Measurements from ENCODE around the gene PIGU. TPM values are rescaled to one million over a fixed set of nuclear protein-coding genes. Genes with fewer than 3 reads are reported as not detected.

Gene PIGU
- total RNA-seq, 2 donors from 2014 or later, result 35.8 to 41.2 TPM

GRCh38 chr20:34543463-34544056 lies 133.3 kb downstream of the PIGU start:
- TF ChIP-seq CTCF (conservative IDR thresholded peaks at IDR 0.05), result no peak
- H3K27me3 Mint-ChIP-seq (ENCODE audit: insufficient read depth), result no peaks in the 10 kb centered on the region
- 87 to 90% methylated on average over 10 to 12 of the region's 12 CpGs for WGBS, 2 experiments (ENCODE audit: insufficient coverage in 1 of 2, insufficient read length in 1 of 2)
- no peak overlapping the region for H3K27ac Mint-ChIP-seq
- DNase-seq, result no peak
- Histone ChIP-seq H3K27ac (ENCODE audit: low read depth, low read length) (no peak overlapping the region), H3K4me3 (ENCODE audit: low read length) (no peak overlapping the region), H3K4me1 (ENCODE audit: control insufficient read depth, insufficient read depth, low read length) (no peaks in the 10 kb centered on the region), H3K27me3 (ENCODE audit: control insufficient read depth, insufficient read depth, low read length, poor library complexity, severe bottlenecking) (no peaks in the 10 kb centered on the region), H3K9me3 (ENCODE audit: control insufficient read depth, low read length) (no peaks in the 10 kb centered on the region), H3K9ac (ENCODE audit: extremely low read depth, low read length, poor library complexity, severe bottlenecking) (no peak overlapping the region), H3K36me3 (ENCODE audit: control insufficient read depth, insufficient read depth, low read length) (peaks cover 33% of the 10 kb centered on the region)
- peaks cover 35% of the 10 kb centered on the region for H3K36me3 Mint-ChIP-seq (ENCODE audit: low read depth)
- H3K4me3 Mint-ChIP-seq, result no peak overlapping the region
- H3K4me1 Mint-ChIP-seq, result peaks cover 17% of the 10 kb centered on the region
- no peaks in the 10 kb centered on the region for H3K9me3 Mint-ChIP-seq

- no peak overlapping the region for H3K4me3 ChIP-seq (ENCODE audit: low read length)
- no peak for TF ChIP-seq CTCF (conservative IDR thresholded peaks at IDR 0.05)
- no peaks in the 10 kb centered on the region for H3K9me3 Mint-ChIP-seq
- H3K9me3 ChIP-seq (ENCODE audit: control insufficient read depth, low read length), result no peaks in the 10 kb centered on the region
- H3K4me1 ChIP-seq (ENCODE audit: control insufficient read depth, insufficient read depth, low read length), result no peaks in the 10 kb centered on the region
- WGBS, 2 experiments (ENCODE audit: insufficient coverage in 1 of 2, insufficient read length in 1 of 2), result 94 to 96% methylated on average over 6 of the region's 6 CpGs
- H3K27me3 ChIP-seq (ENCODE audit: control insufficient read depth, insufficient read depth, low read length, poor library complexity, severe bottlenecking), result no peaks in the 10 kb centered on the region
- no peak for DNase-seq
- peaks cover 41% of the 10 kb centered on the region for H3K36me3 Mint-ChIP-seq (ENCODE audit: low read depth)
- peaks cover 36% of the 10 kb centered on the region for H3K36me3 ChIP-seq (ENCODE audit: control insufficient read depth, insufficient read depth, low read length)
- no peaks in the 10 kb centered on the region for H3K27me3 Mint-ChIP-seq (ENCODE audit: insufficient read depth)
- peaks cover 16% of the 10 kb centered on the region for H3K4me1 Mint-ChIP-seq
- no peak overlapping the region for H3K27ac ChIP-seq (ENCODE audit: low read depth, low read length)
- no peak overlapping the region for H3K4me3 Mint-ChIP-seq
- H3K9ac ChIP-seq (ENCODE audit: extremely low read depth, low read length, poor library complexity, severe bottlenecking), result no peak overlapping the region
- H3K27ac Mint-ChIP-seq, result no peak overlapping the region
Observed at GRCh38 chr20:34542439-34542838, 134.5 kb downstream of the PIGU start.

- Histone ChIP-seq H3K4me3 (ENCODE audit: low read length) (no peak overlapping the region), H3K27me3 (ENCODE audit: control insufficient read depth, insufficient read depth, low read length, poor library complexity, severe bottlenecking) (no peaks in the 10 kb centered on the region), H3K4me1 (ENCODE audit: control insufficient read depth, insufficient read depth, low read length) (no peaks in the 10 kb centered on the region), H3K27ac (ENCODE audit: low read depth, low read length) (no peak overlapping the region), H3K9ac (ENCODE audit: extremely low read depth, low read length, poor library complexity, severe bottlenecking) (no peak overlapping the region), H3K9me3 (ENCODE audit: control insufficient read depth, low read length) (no peaks in the 10 kb centered on the region), H3K36me3 (ENCODE audit: control insufficient read depth, insufficient read depth, low read length) (peaks cover 41% of the 10 kb centered on the region)
- Mint-ChIP-seq H3K4me1 (peaks cover 12% of the 10 kb centered on the region), H3K36me3 (ENCODE audit: low read depth) (peaks cover 46% of the 10 kb centered on the region), H3K4me3 (no peak overlapping the region), H3K27ac (no peak overlapping the region), H3K9me3 (no peaks in the 10 kb centered on the region), H3K27me3 (ENCODE audit: insufficient read depth) (no peaks in the 10 kb centered on the region)
- no peak for DNase-seq
- 91 to 96% methylated on average over 15 to 16 of the region's 16 CpGs for WGBS, 2 experiments (ENCODE audit: insufficient coverage in 1 of 2, insufficient read length in 1 of 2)
- TF ChIP-seq CTCF (conservative IDR thresholded peaks at IDR 0.05), result no peak
Observed at GRCh38 chr20:34541917-34542316, 135.0 kb downstream of the PIGU start.

Data from endodermal cell (in vitro differentiated cells).